HG03354 (cell line): ENCODE measurements around the gene TAF1L.
"Not testable (repeated sequence)": the region's sequence is repeated elsewhere in the genome, so short reads cannot be mapped to it uniquely, and the experiment has no call there.

Experiments
- ATAC-seq: cut with Tn5 transposase; IDR thresholded peaks from one replicate; pipeline ENCODE4 v1.9.1; 2021; ENCODE audit warnings: mild to moderate bottlenecking; ENCODE audit not compliant: unreplicated experiment, poor library complexity, severe bottlenecking

TAF1L gene, protein sequence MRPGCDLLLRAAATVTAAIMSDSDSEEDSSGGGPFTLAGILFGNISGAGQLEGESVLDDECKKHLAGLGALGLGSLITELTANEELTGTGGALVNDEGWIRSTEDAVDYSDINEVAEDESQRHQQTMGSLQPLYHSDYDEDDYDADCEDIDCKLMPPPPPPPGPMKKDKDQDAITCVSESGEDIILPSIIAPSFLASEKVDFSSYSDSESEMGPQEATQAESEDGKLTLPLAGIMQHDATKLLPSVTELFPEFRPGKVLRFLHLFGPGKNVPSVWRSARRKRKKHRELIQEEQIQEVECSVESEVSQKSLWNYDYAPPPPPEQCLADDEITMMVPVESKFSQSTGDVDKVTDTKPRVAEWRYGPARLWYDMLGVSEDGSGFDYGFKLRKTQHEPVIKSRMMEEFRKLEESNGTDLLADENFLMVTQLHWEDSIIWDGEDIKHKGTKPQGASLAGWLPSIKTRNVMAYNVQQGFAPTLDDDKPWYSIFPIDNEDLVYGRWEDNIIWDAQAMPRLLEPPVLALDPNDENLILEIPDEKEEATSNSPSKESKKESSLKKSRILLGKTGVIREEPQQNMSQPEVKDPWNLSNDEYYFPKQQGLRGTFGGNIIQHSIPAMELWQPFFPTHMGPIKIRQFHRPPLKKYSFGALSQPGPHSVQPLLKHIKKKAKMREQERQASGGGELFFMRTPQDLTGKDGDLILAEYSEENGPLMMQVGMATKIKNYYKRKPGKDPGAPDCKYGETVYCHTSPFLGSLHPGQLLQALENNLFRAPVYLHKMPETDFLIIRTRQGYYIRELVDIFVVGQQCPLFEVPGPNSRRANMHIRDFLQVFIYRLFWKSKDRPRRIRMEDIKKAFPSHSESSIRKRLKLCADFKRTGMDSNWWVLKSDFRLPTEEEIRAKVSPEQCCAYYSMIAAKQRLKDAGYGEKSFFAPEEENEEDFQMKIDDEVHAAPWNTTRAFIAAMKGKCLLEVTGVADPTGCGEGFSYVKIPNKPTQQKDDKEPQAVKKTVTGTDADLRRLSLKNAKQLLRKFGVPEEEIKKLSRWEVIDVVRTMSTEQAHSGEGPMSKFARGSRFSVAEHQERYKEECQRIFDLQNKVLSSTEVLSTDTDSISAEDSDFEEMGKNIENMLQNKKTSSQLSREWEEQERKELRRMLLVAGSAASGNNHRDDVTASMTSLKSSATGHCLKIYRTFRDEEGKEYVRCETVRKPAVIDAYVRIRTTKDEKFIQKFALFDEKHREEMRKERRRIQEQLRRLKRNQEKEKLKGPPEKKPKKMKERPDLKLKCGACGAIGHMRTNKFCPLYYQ (N-terminal part only)

DNA sequence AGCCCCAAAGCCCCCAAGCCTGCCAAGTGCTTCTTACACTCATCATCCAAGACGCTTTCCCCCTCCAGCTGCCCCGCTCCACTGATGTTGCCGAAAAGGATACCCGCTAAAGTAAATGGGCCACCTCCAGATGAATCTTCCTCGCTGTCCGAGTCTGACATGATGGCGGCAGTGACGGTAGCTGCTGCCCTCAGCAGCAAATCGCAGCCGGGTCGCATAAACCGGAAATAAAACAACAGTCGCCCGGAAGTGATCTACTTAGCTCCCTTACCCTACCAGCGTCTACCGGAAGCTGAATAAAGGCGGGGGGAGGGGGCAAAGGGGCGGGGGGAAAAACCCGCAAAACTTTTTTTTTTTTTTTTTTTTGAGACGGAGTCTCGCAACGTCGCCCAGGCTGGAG is at the start of gene TAF1L:
TAF1L (minus strand) TSS at position 308 of the 400 bp plus-strand sequence; CDS start at position 218, 90 bp downstream.
- no peak for ATAC-seq

DNA sequence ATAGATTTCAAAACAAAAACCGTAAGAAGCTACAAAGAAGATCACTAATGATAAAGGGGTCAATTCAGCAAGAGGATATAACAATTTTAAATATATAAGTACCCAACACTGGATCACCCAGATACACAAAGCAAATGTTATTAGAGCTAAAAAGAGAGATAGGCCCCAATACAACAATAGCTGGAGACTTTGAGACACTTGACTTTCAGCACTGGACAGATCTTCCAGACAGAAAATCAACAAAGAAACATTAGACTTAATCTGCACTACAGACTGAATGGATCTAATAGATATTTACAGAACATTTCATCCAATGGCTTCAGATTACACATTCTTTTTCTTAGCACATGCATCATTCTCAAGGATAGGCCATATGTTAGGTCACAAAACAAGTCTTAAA is 46.3 kb upstream of the TAF1L start:
- no peak for ATAC-seq

DNA sequence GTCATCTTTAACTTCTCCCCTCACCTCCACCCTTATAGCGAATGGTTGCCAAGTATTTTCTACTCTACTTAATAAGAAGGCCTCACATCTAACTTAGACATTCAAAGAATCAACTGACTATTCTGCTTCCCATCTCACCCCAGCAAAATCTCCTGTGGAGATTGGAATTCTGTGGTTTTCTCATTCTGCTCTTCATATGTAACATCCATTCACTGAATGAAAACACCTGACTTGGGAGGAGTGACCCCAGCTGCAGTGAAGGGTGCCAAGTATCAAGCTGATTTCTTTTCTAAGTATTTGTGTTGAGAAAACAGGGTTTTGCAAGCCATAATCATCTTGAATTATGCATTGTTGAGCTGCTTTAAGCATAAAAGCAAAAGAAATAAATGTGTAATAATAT is 42.5 kb upstream of the TAF1L start:
- no peak for ATAC-seq

DNA sequence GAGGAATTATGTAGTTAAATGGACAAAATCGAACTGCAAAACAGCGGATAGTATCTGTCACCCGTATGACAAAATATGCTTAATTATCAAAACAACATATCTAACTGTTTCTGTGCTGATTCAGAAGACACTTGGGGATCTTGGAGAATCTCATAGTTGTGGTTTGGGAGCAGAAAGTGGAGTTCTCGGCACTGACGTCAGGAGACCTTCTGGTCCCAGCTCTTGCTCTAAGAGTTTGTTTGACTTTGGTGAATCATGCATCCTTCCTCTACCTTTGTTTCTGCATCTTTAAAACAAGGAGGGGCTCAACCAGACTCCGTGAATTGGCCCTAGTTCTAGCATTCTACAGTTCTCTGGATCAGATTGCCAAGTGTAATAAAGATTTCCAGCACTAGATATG is 37.0 kb upstream of the TAF1L start:
- ATAC-seq: no peak

DNA sequence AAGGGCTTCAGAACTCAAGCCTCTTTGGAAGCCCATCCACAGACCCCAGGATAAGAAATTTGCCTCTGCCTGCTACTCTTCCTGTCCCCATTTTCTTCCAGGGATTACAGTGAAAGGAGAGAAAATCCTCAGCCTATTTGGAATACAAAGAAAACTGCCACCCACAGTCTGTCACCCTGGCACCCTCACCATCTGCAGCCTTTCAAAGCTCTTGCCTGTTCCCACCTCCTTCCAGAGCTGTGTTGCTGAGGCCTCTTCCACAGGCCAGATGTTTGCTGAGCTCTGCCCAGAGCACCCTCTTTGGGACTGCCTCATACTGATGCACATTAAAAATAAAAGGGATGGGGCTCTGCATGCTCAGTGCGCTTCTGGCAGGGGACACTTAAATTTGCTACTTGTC is 35.9 kb upstream of the TAF1L start:
- no peak for ATAC-seq

DNA sequence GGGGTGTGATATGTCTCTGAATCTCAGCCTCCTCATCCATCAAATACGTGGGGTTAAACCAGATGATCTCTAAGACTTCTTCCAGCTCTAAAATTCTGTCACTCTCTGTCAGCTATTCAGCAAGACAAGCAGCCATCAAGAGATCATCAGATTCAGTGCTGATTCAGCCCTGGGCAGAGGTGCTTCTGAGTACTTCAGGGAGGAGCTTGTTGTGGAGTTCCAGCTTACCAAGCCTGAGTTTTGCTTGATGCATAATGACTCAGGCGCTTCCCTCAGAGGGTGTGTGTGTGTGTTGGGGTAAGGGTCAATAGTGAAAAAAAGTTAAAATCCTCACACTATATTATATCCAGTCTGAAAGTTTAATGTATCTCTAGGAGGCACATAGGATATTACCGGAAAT is 29.6 kb upstream of the TAF1L start:
- ATAC-seq: no peak

DNA sequence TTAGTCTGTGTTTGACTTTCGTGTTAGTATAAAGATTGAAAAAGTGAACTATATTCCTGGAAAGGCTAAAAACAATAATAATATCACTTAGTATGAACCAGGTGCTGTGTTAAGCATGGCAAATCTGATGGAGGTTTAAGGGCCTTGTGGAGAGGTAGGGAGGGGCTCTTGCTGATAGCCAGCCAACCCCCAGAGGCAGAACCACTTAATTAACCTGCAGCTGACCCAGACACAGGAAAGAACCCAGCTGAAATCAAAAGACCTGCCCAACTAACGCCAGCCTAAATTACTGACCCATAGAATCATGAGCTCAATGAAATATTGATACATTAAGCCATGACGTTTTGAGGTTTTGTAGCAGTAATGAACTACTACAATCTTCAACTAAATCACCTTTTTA is 28.3 kb upstream of the TAF1L start:
- no peak for ATAC-seq

DNA sequence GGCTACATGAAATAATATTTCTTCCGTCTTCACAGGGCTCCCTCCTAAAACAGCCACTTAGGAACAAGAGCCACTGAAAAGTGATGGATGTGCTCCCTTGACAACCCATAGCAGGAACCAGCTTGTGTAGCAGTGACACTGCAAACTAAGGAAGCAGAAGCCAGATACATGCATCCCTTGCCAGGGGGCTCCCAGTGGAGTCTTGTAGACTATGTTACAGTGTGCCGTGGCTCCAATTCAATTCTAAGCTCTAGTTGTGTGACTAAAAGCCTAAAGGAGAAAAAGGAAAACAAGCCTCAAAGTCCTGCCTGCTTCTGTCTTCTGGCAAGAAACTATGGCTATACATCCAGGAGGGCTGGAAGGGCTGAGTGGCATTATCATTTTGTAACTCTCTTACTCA is 12.2 kb upstream of the TAF1L start:
- ATAC-seq: no peak

DNA sequence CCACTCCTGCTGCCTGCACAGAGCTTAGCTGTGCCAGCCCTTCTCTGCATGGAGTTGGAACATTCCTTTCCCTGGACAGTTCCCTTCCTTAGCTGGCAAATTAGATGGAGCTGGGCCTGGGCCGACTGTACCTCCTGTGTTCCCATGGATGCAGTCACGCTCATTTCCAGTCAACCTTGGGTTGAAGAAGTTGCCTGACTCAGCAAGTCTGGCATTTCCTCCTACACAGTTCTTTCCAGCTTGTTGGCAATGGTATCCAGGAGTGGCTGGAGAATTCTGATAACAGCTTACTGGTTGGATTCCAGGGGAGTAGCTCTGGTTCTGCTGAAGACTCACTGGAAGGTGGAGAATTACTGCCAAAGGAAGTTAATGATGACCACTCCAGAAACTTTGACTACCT is 9.2 kb upstream of the TAF1L start:
- no peak for ATAC-seq

DNA sequence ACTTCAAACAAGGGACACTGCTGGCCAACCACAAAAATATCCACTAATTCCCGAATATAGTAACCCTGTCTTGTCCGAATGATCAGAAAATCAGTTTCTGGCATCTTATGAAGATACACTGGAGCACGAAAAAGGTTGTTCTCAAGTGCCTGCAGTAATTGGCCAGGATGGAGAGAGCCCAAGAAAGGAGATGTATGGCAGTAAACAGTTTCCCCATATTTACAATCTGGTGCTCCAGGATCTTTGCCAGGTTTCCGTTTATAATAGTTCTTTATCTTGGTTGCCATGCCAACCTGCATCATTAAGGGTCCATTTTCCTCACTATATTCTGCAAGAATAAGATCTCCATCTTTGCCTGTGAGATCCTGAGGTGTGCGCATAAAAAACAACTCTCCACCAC is 2.3 kb downstream of the TAF1L start:
- not testable (repeated sequence) for ATAC-seq

DNA sequence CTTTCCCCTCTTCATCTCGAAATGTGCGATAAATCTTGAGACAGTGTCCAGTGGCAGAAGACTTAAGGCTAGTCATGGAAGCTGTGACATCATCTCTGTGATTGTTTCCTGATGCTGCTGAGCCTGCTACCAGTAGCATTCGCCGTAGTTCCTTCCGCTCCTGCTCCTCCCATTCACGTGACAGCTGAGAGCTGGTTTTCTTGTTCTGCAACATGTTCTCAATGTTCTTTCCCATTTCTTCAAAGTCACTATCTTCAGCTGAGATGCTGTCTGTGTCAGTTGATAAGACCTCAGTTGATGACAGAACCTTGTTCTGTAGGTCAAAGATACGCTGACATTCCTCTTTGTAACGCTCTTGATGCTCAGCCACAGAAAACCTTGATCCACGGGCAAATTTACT is 3.5 kb downstream of the TAF1L start:
- ATAC-seq: no peak

DNA sequence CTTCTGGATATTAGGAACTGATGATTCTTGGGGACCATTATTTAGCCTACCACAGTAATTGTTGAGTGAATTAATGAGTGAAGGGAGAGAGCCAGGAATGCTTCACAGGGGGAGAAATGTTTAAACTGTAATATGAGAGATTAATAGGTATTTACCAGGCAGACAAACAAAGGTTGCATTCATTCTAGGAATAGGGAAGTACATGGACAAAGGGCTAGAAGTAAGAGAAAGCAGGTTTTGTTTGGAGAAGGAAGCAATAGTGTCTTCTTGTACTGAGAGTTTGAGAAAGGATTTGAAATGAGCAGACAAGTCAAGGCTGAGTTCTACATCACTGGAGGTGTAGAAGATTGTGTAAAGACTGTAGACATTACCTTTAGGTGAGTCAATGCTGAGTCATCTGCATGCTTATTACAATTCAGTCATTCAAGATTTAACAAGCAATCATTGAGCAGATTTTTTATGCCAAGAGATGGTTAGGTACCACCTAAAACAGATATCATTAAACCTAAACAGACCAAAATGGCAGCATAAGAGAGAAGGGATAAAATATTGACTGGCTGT is 8.0 kb downstream of the TAF1L start:
- ATAC-seq: no peak

DNA sequence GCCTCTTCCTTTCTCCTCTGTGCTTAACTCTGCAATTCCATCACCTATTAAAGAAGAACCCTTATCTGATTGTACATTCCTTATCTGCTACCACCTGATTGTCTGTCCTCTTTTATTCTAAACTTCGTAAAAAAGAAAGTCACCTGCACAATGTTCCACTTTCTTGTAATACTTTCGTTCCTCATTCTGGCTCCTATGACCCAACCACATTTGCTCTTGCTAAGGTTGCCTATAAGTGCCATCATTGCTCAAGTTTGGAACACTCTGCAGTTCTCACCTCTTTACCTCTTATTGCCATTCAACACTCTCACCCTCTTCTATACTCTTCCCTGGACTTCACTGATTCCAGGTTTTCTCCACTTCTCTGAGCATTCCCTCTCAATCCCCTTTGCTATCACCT is 10.1 kb downstream of the TAF1L start:
- no peak for ATAC-seq

DNA sequence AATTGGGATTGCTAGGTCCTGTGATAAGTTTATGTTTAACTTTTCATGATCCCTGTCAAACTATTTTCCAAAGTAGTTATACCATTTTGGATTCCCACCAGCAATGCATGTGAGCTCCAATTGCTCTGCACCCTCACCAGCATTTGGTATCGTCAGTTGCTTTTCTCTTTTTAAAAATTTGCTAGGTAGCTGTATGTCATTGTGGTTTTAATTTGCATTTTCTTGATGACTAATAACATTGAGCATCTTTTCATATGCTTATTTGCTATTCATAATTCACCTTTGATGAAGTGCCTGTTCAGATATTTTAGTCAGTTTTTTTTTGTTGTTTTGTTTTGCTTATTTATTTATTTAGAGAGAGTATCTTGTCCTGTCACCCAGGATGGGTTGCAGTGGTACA is 12.5 kb downstream of the TAF1L start:
- ATAC-seq: no peak

DNA sequence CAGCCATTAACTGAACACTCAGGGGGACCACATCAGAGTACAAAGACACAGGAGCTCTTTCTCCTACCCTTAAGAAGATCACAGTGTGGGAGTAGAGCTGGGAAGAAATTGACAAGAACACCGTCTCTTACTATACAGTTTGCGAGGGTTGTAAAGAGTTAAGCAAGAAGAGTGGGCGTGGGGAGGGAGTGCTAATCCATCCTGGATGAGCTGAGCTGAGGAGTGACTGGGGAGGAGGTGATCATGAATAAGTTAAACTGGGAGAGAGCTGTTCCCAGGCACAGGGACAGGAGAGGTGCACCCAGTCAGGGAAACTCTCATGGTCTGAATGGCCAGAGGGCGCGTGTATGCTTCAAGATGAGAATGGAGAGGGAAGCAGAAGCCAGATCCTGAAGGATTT is 17.2 kb downstream of the TAF1L start:
- no peak for ATAC-seq

DNA sequence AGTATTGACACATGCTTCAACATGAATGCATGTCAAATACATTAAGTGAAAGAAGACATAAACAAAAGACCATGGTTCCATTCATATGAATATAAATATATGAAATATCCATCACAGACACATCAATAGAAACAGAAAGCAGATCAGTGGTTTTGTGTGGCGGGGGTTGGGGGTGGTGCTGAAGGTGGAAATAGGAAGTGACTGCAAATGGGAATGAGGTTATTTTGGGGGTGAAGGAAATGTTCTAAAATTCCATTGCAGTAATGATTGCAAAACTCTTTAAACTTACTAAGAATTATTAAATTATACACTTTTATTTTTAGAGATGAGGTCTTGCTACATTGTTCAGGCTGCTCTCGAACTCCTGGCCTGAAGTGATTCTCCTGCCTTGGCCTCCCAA is 28.7 kb downstream of the TAF1L start:
- no peak for ATAC-seq

DNA sequence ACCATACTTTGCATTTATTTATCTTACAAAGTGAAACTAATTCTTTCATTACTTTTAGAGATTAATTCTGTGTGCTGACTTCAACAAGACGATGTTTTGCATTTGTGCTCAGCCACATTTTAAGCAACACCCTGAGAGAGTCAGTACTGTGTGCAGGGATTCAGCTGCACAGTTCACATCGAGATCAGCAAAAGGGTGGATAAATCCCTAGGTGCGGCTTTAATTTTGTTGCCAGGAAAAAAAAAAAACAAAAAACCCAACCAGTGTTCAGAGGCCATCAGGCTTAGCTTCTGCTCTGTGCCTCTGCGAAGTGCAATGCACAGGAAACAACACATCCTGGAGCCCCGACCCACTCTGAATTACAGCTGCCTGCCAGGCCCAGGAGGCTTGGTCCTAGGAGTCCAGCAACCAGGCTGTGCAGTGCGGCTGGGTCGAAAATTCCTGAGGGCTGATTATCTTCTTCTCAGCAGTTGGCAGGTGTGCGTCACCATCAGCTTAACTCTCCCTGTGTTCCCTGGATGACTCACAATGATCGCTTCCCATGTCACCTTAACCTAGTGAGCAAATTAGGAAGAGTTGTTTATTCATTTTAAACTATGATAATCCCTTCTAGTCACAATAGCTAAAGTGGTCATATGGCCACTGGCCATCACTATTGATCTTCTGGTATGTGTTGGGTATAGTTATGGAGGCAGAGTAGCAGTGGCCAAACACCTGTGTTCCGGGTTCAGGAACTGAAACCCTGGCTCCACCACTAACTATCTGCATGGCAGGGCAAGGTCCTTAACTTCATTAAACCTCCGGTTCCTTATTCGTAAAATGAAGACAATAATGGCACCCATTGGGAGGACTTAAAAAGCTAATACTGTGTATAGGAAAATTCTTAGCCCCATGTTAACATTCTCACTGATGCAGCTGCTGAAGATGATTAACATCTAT is 31.3 kb downstream of the TAF1L start:
- ATAC-seq: peak; percentile 95

DNA sequence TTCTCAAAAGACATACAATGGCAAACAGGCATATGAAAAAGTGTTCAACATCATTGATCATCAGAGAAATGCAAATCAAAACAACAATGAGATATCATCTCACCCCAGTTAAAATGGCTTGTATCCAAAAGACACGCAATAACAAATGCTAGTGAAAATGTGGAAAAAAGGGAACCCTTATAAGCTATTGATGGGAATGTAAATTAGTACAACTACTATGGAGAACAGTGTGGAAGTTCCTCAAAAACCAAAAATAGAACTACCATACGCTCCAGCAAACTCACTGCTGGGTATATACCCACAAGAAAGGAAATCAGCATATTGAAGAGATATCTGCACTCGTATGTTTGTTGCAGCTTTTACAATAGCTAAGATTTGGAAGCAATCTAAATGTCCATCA is 36.4 kb downstream of the TAF1L start:
- ATAC-seq: not testable (repeated sequence)

DNA sequence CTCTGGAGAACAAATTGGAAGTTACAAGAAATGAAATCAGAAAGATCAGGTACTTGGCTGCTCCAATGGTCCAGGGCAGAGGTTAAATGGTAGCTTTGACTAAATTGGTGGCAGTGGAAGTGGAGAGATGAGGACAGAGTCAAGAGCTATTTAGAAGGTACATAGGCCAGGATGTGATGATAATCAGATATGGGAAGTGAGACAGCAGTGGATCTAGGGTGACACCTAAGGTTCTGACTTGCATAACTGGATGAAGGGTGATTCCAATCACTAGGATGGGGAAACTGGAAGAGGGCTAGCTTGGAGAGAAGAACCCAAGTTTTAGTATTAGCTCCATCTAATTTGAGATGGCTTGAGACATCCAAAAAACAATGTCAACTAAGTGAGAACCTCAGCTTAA is 38.5 kb downstream of the TAF1L start:
- ATAC-seq: no peak
